Mucosa of descending colon (tissue), 3 donors: ENCODE measurements around the gene MAEA. TPM values are rescaled to one million over a fixed set of nuclear protein-coding genes. Genes with fewer than 3 reads are reported as not detected.

Experiments used
- ATAC-seq: fragments of 200-7000 bp; cut with Tn5 transposase; one replicate; pipeline ENCODE4 v1.9.1; 2020; ENCODE audit warnings: mild to moderate bottlenecking, moderate library complexity
- DNase-seq, 3 donors: peaks; one replicate each; pipeline ENCODE4 v3.0.0-alpha.2; 2020
- H3K36me3 ChIP-seq: fragments of 200-600 bp; one replicate; pipeline ENCODE4 v1.8.0; 2021; ENCODE audit warnings: low read depth, mild to moderate bottlenecking
- H3K4me1 ChIP-seq: fragments of 200-600 bp; one replicate; pipeline ENCODE4 v1.8.0; 2021; ENCODE audit warnings: low read depth, mild to moderate bottlenecking
- H3K4me3 ChIP-seq: fragments of 200-600 bp; one replicate; pipeline ENCODE4 v1.8.0; 2021; ENCODE audit warnings: mild to moderate bottlenecking
- H3K9me3 ChIP-seq: fragments of 200-600 bp; one replicate; pipeline ENCODE4 v1.8.0; 2021; ENCODE audit warnings: mild to moderate bottlenecking
- intact Hi-C, 2 donors: fragments of 100-400 bp; cut with DNase I in 1 of 2; cut with micrococcal nuclease in 1 of 2; formaldehyde crosslinking; loops; one replicate each; pipeline versions ENCODE4 v1.11.0 to v1.11.1; 2022; cut with DNase I, micrococcal nuclease
- total RNA-seq, 3 donors: library from RNA; stranded (reverse); fragmentation: NEBNext Ultra II Directional in 2 of 3; extraction: Animal tissue kit (Norgen Biotek cat#: 25700) in 2 of 3; gene quantifications; one replicate each; pipeline versions ENCODE4 v1.2.1 to v1.2.4, GENCODE V29; 2021 to 2023
- TF ChIP-seq, protein P1 (sequence below): fragments of 200-600 bp; IDR thresholded peaks from one replicate; pipeline ENCODE4 v1.8.0; 2022; ENCODE audit warnings: antibody characterized with exemption, mild to moderate bottlenecking
- donor health status: DM: no; HTN: no; CAD: no; lungs with moderate emphysema.
- donor health status: DM: no; HTN: no; CAD: no.
- donor health status: DM: no; HTN: yes; CAD: no.

Gene MAEA
- total RNA-seq, 3 donors from 2014 or later, result 75.5 to 112 (median 98.4) TPM

DNA sequence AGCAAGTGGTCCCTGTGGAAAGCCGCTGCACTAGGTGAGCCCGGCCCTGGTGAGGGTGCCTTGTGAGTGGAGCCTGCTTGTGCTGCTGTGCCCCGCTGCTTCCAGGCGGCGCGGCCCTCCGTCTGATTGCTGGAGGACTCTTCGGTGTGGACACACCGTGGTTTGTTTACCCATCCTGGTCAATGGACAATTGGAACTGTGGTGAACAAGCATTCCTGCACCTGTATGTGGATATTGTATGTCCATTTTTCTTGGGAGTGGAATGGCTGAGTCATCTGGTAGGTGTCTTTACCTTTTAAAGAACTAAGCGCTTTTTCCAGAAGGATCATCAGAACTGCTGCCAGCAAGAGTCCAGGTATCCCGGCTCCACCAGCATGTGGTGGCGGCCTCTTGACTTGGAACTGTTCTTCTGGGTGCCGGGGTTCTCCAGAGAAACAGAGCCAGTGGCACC is 15.6 kb downstream of the MAEA start:
- Histone ChIP-seq H3K9me3 (no peaks in the 10 kb centered on the region), H3K4me1 (peaks cover 11% of the 10 kb centered on the region), H3K4me3 (no peak overlapping the region), H3K36me3 (no peaks in the 10 kb centered on the region)
- intact Hi-C loops, result no loop called here
- peak in 2 of 3 donors; percentile 27 to 44 for DNase-seq
- peak; percentile 16 for ATAC-seq
- TF ChIP-seq, protein P1, sequence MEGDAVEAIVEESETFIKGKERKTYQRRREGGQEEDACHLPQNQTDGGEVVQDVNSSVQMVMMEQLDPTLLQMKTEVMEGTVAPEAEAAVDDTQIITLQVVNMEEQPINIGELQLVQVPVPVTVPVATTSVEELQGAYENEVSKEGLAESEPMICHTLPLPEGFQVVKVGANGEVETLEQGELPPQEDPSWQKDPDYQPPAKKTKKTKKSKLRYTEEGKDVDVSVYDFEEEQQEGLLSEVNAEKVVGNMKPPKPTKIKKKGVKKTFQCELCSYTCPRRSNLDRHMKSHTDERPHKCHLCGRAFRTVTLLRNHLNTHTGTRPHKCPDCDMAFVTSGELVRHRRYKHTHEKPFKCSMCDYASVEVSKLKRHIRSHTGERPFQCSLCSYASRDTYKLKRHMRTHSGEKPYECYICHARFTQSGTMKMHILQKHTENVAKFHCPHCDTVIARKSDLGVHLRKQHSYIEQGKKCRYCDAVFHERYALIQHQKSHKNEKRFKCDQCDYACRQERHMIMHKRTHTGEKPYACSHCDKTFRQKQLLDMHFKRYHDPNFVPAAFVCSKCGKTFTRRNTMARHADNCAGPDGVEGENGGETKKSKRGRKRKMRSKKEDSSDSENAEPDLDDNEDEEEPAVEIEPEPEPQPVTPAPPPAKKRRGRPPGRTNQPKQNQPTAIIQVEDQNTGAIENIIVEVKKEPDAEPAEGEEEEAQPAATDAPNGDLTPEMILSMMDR, result no peak

DNA sequence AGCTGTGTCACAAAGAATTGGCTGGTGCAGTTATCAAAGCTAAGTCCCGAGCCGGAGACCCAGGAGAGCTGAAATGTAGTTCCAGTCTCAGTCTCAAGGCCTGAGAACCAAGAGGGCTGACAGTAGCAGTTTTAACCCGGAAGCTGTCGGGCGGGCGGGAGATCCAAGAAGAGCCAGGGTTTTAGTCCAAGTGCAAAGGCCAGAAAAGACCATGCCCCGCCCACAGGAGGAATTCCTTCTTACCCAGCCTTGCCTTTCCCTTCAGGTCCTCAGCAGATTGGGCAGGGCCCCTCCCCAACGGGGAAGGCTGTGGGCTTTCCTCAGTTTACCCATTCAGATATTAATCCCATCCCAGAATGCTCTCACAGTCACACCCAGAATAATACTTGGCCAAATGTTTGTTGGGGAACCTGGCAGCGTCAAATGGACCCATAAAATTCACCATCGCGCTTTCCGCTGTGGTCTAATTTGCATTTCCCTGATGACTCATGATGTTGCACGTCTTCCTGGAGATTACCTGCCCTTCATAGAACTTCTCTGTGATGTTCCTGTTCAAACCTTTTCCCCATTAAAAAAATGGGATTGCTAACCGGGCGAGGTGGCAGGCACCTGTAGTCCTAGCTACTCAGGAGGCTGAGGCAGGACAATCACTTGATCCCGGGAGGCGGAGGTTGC is 16.2 kb downstream of the MAEA start:
- peak; percentile 78 for ATAC-seq
- intact Hi-C loops, result no loop called here
- TF ChIP-seq, protein P1, result no peak
- H3K4me3 ChIP-seq, result no peak overlapping the region
- no peaks in the 10 kb centered on the region for H3K36me3 ChIP-seq
- peaks cover 11% of the 10 kb centered on the region for H3K4me1 ChIP-seq
- peak; percentile 64 to 73 (median 67) for DNase-seq
- H3K9me3 ChIP-seq, result no peaks in the 10 kb centered on the region

DNA sequence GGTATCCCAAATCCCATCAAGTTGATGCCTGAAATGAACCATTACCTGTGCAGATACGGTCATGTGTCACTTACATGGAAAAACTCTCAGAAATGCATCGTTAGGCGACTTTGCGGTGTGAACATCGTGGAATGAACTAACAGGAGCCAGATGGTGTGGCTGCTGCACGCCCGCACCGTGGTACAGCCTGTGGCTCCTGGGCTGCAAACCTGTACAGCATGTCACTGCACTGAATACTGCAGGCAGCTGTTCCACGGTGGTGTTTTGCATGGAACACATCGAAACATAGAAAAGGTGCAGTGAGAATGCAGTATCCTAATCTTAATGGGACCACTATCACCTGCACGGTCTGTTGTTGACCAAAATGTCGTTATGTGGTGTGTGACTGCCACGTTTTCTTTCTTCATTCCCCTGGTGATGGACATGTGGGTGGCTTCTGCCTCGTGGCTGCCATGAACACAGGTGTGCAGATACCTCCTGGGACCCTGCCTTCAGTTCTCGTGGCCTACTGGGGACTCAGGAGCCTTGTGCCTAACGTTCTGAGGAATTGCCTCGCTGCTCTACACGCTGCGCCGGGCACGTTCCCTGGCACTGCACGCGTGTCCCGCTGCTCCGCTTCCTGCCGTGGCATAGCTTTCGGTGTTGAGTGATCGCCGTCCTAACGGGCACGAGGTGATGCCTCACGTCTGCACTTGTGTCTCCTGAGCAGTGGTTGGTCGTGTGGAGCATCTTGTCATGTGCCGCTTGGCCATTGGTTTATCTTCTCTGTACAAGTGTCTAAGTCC is 18.5 kb downstream of the MAEA start:
- Histone ChIP-seq H3K36me3 (peaks cover 4% of the 10 kb centered on the region), H3K9me3 (no peaks in the 10 kb centered on the region), H3K4me1 (peaks cover 11% of the 10 kb centered on the region), H3K4me3 (no peak overlapping the region)
- DNase-seq (peak in 2 of 3 donors; percentile 25 to 55), ATAC-seq (no peak)
- TF ChIP-seq, protein P1, result no peak
- intact Hi-C loops, result no loop called here

DNA sequence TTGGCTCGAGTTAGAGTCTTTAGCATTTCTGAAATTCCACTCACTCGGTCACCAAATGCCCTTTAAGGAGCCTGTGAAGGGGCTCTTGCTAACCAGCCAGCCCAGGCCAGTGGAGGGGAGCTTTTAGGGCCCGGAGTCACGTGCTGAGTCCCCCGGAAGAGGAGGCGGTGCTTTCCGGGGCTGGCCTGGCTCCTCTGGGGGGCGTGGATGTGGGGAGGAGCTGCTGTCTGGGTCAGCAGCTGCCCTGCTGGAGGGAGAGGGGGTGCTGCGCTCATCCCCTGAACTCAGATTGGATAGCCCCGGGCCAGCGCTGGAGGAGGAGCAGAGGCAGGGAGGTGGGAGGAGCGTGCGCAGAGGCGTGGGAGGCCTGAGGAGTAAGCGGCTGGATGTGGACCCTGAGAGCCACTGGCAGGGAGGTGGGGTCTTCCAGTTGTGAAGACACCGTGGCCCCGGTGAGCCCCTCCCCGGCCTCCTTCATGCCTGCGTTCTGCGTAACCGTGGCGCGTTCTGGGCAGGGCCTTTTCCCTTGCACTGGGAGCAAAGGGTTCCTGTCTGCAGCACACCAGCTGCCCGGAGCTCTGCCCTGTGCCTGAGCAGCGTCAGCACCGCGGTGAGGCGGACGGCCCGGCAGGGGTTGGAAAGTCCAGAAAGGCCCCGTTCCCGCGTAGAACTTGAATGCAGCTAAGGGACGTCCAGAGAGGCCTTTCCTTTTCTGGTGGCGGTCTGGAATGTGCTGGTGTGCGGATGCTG is 19.7 kb downstream of the MAEA start:
- Histone ChIP-seq H3K4me1 (peaks cover 7% of the 10 kb centered on the region), H3K36me3 (peaks cover 12% of the 10 kb centered on the region), H3K4me3 (no peak overlapping the region), H3K9me3 (no peaks in the 10 kb centered on the region)
- peak; percentile 64 for ATAC-seq
- intact Hi-C loops, result no loop called here
- DNase-seq, result peak; percentile 66 to 85 (median 77)
- TF ChIP-seq, protein P1, result no peak

DNA sequence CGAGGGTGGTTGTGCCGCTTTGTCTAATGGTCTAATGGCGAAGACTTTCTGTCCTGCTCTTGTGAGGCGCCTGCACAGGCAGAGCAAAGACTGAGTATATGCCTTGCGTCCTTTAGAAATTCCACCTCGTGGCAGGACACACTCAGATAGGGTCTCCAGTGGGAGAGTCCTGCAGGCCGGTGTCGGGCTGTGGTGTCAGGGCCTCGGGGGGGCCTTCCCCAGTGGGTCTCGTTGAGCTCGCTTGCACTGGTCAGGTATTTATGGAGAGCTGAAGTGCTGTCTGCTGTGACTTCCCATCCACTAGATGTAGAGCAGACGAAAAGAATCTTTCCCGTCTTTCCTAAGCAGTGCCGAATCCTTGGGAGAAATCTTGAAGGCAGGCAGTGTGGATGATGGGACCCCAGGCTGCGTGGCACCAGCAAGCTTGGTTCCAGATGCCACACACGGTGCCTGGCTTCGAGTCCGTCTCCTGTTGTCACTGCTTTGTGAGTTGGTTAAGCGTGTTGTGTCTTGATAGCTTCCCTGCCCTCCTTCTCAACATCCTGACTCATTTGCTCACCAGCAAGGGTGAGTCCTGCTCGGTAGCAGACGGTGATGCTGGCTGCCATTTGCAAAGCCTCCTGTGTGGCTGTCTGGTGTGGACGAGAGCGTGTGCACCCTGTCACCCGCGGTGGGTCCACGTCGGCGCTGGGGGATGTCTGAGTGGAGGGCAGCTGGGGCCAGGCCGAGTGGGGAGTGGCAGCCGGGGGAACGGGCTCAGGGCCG is 20.5 kb downstream of the MAEA start:
- Histone ChIP-seq H3K9me3 (no peaks in the 10 kb centered on the region), H3K36me3 (peaks cover 12% of the 10 kb centered on the region), H3K4me3 (no peak overlapping the region), H3K4me1 (peaks cover 7% of the 10 kb centered on the region)
- TF ChIP-seq, protein P1, result no peak
- intact Hi-C loops, result no loop called here
- DNase-seq (peak in 2 of 3 donors; percentile 23 to 31), ATAC-seq (no peak)
